Left lung (tissue), 10 donors: ENCODE data around the gene CRB2. TPM values are rescaled to one million over a fixed set of nuclear protein-coding genes. Genes with fewer than 3 reads are reported as not detected.

Experiments
- ATAC-seq: fragments of 200-7000 bp; cut with Tn5 transposase; one replicate; pipeline ENCODE4 v1.9.1; 2020; ENCODE audit warnings: moderate library complexity
- DNase-seq, 4 donors: peaks; one replicate each; pipeline ENCODE4 v3.0.0-alpha.2; 2013 to 2020
- H3K27ac ChIP-seq, 2 donors: fragments of 200-600 bp; sonication (generic) in 1 of 2; one replicate each; pipeline versions ENCODE4 v1.5.0 to v1.8.0; 2020 to 2021
- H3K27me3 ChIP-seq, 2 donors: fragments of 200-600 bp; sonication (generic) in 1 of 2; one replicate each; pipeline versions ENCODE4 v1.5.0 to v1.8.0; 2020 to 2021
- H3K36me3 ChIP-seq, 2 donors: fragments of 200-600 bp; sonication (generic) in 1 of 2; one replicate each; pipeline versions ENCODE4 v1.5.0 to v1.8.0; 2020 to 2021
- H3K4me1 ChIP-seq, 2 donors: fragments of 200-600 bp; one replicate each; pipeline ENCODE4 v1.8.0; 2021
- H3K4me3 ChIP-seq, 2 donors: fragments of 200-600 bp; sonication (generic) in 1 of 2; one replicate each; pipeline versions ENCODE4 v1.5.0 to v1.8.0; 2020 to 2021; ENCODE audit warnings: mild to moderate bottlenecking in 1 of 2
- H3K9me3 ChIP-seq, 2 donors: fragments of 200-600 bp; sonication (generic) in 1 of 2; one replicate each; pipeline versions ENCODE4 v1.5.0 to v1.8.0; 2020 to 2021
- CTCF ChIP-seq, 2 donors: fragments of 200-600 bp; sonication (generic) in 1 of 2; IDR thresholded peaks; one replicate each; pipeline versions ENCODE4 v1.5.0 to v1.8.0; 2021; ENCODE audit warnings: antibody characterized with exemption in 2 of 2
- intact Hi-C, 2 donors: fragments of 100-400 bp; cut with DNase I; formaldehyde crosslinking; loops; one replicate each; pipeline versions ENCODE4 v1.11.2 to v1.14.2; 2022
- polyA plus RNA-seq, 6 donors: library from polyadenylated mRNA; unstranded; fragments of 120-200 nt; gene quantifications; one replicate each; pipeline ENCODE4 v1.2.1, GENCODE V29; 2013; ENCODE audit not compliant: insufficient read length in 6 of 6
- total RNA-seq, 2 donors: library from RNA; stranded (reverse); fragmentation: NEBNext Ultra II Directional; extraction: Animal tissue kit (Norgen Biotek cat#: 25700); gene quantifications; one replicate each; pipeline ENCODE4 v1.2.1, GENCODE V29; 2021
- donor health status: DM: no; HTN: yes; CAD: no.
- donor health status: DM: no; HTN: no; CAD: no.

The CRB2 gene
- total and polyA plus RNA-seq, 8 donors: 0.08 to 0.58 (median 0.34) TPM

GRCh38 chr9:123378956-123379660 is 23.1 kb downstream of the CRB2 start:
- Histone ChIP-seq H3K27me3 (peaks cover 10 to 27% of the 10 kb centered on the region in 2 donors), H3K4me3 (no peak overlapping the region), H3K4me1 (peaks cover 0 to 5% of the 10 kb centered on the region in 2 donors), H3K27ac (no peak overlapping the region), H3K36me3 (peaks cover 0 to 28% of the 10 kb centered on the region in 2 donors), H3K9me3 (no peaks in the 10 kb centered on the region)
- no peak for TF ChIP-seq CTCF (IDR thresholded peaks at IDR 0.05)
- intact Hi-C loops: no loop called here
- DNase-seq (peak in 1 of 4 donors; percentile 81), ATAC-seq (no peak)

GRCh38 chr9:123380852-123381705 is 25.1 kb downstream of the CRB2 start:
- DNase-seq: peak in 1 of 4 donors; percentile 65

GRCh38 chr9:123382653-123383511 is 26.9 kb downstream of the CRB2 start:
- intact Hi-C loops: no loop called here
- Histone ChIP-seq H3K4me3 (no peak overlapping the region), H3K27me3 (no peaks in the 10 kb centered on the region), H3K4me1 (peaks cover 0 to 2% of the 10 kb centered on the region in 2 donors), H3K27ac (no peak overlapping the region), H3K9me3 (no peaks in the 10 kb centered on the region), H3K36me3 (peaks cover 0 to 29% of the 10 kb centered on the region in 2 donors)
- no peak for ATAC-seq
- DNase-seq: peak in 1 of 4 donors; percentile 62
- TF ChIP-seq CTCF (IDR thresholded peaks at IDR 0.05): no peak

More at GRCh38 chr9:123380852-123381705, 25.1 kb downstream of the CRB2 start:
- Histone ChIP-seq H3K4me1 (no peaks in the 10 kb centered on the region), H3K9me3 (no peaks in the 10 kb centered on the region), H3K36me3 (peaks cover 0 to 29% of the 10 kb centered on the region in 2 donors), H3K4me3 (no peak overlapping the region), H3K27me3 (peaks cover 0 to 7% of the 10 kb centered on the region in 2 donors), H3K27ac (no peak overlapping the region)
- no peak for ATAC-seq
- intact Hi-C loops: no loop called here
- TF ChIP-seq CTCF (IDR thresholded peaks at IDR 0.05): no peak

- DNase-seq: peak in 1 of 4 donors; percentile 63
- intact Hi-C loops: no loop called here
- Histone ChIP-seq H3K9me3 (no peaks in the 10 kb centered on the region), H3K4me3 (no peak overlapping the region), H3K27me3 (no peaks in the 10 kb centered on the region), H3K36me3 (peaks cover 0 to 29% of the 10 kb centered on the region in 2 donors), H3K4me1 (peaks cover 0 to 4% of the 10 kb centered on the region in 2 donors), H3K27ac (no peak overlapping the region)
- ATAC-seq: no peak
- TF ChIP-seq CTCF (IDR thresholded peaks at IDR 0.05): no peak
Measured at GRCh38 chr9:123383512-123384170, 27.6 kb downstream of the CRB2 start.
